ENCODE measurements around the gene RARA.

Gene RARA

DNA sequence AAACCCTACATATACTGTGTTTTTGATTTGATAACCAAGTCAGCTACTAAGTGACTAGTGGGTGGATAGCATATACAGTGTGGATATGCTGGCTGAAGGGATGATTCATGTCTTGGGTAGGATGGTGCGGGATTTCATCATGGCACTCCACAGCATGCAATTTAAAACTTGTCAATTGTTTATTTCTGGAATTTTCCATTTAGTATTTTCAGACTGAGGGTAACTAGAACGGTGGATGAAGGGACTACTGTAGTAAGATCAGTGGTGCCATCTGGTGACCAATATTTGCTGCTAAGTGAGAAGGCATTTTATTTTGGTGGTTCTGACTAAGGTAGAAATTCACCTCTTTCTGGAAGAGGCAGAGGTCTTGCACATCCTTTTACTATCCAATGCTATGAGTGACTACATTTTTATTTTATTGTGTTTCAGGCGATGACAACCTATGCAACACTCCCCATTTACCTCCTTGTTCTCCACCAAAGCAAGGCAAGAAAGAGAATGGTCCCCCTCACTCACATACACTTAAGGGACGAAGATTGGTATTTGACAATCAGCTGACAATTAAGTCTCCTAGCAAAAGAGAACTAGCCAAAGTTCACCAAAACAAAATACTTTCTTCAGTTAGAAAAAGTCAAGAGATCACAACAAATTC, 18.2 kb upstream of the RARA start:
- Histone ChIP-seq H3K27ac (ENCODE audit: extremely low read depth, low read depth, low read length) (no peak overlapping the region), H3K4me1 (ENCODE audit: control insufficient read depth, insufficient read depth, low read length) (peaks cover 3% of the 10 kb centered on the region), H3K9me3 (ENCODE audit: control insufficient read depth, insufficient read depth, low read depth, low read length) (no peaks in the 10 kb centered on the region), H3K4me3 (ENCODE audit: low read depth, low read length) (no peak overlapping the region), H3K36me3 (ENCODE audit: control insufficient read depth in 2 of 2, insufficient read depth in 1 of 2, low read length in 2 of 2) (peaks cover 55 to 65% of the 10 kb centered on the region in 2 experiments)
- CTCF ChIA-PET = interaction anchor here (0.6 to 7.0 kb wide), 24 partner anchors 9 to 278 kb away, joined by 3 to 65 read pairs (median 5); partner anchors contain the start of gene WIPF2
- POLR2A ChIA-PET = interaction anchor here (1.1 kb wide), 1 partner anchor 17 kb away, joined by 5 read pairs; no protein-coding TSS in a partner anchor
- TF ChIP-seq ZFHX2 (tag by site-specific recombination; conservative IDR thresholded peaks at IDR 0.05) (0 out of 2 replicates have a peak, but pooled peaks have one; percentile 27), ZNF133 (tag by site-specific recombination; IDR thresholded peaks at IDR 0.05) (no peak), ZNF274 (IDR thresholded peaks at IDR 0.05; ENCODE audit: low read length) (no peak), ZNF274 (tag by site-specific recombination; IDR thresholded peaks at IDR 0.05; ENCODE audit: borderline replicate concordance) (no peak), ZNF292 (tag by site-specific recombination; IDR thresholded peaks at IDR 0.05; ENCODE audit: borderline replicate concordance, low read depth) (no peak), ZNF529 (tag by site-specific recombination; IDR thresholded peaks at IDR 0.05; ENCODE audit: insufficient replicate concordance) (no peak), ZFP41 (tag by site-specific recombination; IDR thresholded peaks at IDR 0.05; ENCODE audit: borderline replicate concordance) (no peak), ZNF350 (tag by site-specific recombination; IDR thresholded peaks at IDR 0.05) (no peak), ZNF366 (tag by site-specific recombination; conservative IDR thresholded peaks at IDR 0.05) (peak; percentile 30; the same call in 1 of the 2 replicates), ZEB2 (tag by site-specific recombination; IDR thresholded peaks at IDR 0.05) (0 out of 2 replicates have a peak, but pooled peaks have one; percentile 16), ZNF654 (tag by site-specific recombination; IDR thresholded peaks at IDR 0.05; ENCODE audit: low read depth) (peak; percentile 74)
- TF ChIP-seq, protein P1, sequence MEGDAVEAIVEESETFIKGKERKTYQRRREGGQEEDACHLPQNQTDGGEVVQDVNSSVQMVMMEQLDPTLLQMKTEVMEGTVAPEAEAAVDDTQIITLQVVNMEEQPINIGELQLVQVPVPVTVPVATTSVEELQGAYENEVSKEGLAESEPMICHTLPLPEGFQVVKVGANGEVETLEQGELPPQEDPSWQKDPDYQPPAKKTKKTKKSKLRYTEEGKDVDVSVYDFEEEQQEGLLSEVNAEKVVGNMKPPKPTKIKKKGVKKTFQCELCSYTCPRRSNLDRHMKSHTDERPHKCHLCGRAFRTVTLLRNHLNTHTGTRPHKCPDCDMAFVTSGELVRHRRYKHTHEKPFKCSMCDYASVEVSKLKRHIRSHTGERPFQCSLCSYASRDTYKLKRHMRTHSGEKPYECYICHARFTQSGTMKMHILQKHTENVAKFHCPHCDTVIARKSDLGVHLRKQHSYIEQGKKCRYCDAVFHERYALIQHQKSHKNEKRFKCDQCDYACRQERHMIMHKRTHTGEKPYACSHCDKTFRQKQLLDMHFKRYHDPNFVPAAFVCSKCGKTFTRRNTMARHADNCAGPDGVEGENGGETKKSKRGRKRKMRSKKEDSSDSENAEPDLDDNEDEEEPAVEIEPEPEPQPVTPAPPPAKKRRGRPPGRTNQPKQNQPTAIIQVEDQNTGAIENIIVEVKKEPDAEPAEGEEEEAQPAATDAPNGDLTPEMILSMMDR (tag by site-specific recombination; IDR thresholded peaks at IDR 0.05) = peak; percentile 66
- TF ChIP-seq, protein P2, sequence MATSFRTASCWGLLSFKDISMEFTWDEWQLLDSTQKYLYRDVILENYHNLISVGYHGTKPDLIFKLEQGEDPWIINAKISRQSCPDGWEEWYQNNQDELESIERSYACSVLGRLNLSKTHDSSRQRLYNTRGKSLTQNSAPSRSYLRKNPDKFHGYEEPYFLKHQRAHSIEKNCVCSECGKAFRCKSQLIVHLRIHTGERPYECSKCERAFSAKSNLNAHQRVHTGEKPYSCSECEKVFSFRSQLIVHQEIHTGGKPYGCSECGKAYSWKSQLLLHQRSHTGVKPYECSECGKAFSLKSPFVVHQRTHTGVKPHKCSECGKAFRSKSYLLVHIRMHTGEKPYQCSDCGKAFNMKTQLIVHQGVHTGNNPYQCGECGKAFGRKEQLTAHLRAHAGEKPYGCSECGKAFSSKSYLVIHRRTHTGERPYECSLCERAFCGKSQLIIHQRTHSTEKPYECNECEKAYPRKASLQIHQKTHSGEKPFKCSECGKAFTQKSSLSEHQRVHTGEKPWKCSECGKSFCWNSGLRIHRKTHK (tag by site-specific recombination; IDR thresholded peaks at IDR 0.05) = no peak
- TF ChIP-seq, protein P3, sequence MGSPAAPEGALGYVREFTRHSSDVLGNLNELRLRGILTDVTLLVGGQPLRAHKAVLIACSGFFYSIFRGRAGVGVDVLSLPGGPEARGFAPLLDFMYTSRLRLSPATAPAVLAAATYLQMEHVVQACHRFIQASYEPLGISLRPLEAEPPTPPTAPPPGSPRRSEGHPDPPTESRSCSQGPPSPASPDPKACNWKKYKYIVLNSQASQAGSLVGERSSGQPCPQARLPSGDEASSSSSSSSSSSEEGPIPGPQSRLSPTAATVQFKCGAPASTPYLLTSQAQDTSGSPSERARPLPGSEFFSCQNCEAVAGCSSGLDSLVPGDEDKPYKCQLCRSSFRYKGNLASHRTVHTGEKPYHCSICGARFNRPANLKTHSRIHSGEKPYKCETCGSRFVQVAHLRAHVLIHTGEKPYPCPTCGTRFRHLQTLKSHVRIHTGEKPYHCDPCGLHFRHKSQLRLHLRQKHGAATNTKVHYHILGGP (tag by site-specific recombination; IDR thresholded peaks at IDR 0.05) = no peak
- TF ChIP-seq, protein P4, sequence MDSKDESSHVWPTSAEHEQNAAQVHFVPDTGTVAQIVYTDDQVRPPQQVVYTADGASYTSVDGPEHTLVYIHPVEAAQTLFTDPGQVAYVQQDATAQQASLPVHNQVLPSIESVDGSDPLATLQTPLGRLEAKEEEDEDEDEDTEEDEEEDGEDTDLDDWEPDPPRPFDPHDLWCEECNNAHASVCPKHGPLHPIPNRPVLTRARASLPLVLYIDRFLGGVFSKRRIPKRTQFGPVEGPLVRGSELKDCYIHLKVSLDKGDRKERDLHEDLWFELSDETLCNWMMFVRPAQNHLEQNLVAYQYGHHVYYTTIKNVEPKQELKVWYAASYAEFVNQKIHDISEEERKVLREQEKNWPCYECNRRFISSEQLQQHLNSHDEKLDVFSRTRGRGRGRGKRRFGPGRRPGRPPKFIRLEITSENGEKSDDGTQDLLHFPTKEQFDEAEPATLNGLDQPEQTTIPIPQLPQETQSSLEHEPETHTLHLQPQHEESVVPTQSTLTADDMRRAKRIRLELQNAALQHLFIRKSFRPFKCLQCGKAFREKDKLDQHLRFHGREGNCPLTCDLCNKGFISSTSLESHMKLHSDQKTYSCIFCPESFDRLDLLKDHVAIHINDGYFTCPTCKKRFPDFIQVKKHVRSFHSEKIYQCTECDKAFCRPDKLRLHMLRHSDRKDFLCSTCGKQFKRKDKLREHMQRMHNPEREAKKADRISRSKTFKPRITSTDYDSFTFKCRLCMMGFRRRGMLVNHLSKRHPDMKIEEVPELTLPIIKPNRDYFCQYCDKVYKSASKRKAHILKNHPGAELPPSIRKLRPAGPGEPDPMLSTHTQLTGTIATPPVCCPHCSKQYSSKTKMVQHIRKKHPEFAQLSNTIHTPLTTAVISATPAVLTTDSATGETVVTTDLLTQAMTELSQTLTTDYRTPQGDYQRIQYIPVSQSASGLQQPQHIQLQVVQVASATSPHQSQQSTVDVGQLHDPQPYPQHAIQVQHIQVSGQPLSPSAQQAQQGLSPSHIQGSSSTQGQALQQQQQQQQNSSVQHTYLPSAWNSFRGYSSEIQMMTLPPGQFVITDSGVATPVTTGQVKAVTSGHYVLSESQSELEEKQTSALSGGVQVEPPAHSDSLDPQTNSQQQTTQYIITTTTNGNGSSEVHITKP (tag by site-specific recombination; IDR thresholded peaks at IDR 0.05) = peak; percentile 58

DNA sequence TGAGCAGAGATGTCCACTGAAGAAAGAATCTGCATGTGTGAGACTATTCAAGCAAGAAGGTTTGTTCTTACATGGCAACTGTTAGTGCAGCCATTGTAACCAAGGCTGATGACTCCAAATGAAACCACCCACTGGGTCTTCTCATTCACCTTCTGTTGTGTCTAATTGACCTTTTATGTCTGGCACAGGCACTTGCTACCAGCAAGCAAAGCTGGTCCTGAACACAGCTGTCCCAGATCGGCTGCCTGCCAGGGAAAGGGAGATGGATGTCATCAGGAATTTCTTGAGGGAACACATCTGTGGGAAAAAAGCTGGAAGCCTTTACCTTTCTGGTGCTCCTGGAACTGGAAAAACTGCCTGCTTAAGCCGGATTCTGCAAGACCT, 17.7 kb upstream of the RARA start:
- CTCF ChIA-PET = interaction anchor here (0.7 to 7.0 kb wide), 16 partner anchors 8 to 210 kb away, joined by 3 to 65 read pairs (median 6); partner anchors contain the start of genes TNS4 and WIPF2
- Histone ChIP-seq H3K27ac (ENCODE audit: extremely low read depth, low read depth, low read length) (no peak overlapping the region), H3K4me3 (ENCODE audit: low read depth, low read length) (no peak overlapping the region), H3K36me3 (ENCODE audit: control insufficient read depth in 2 of 2, insufficient read depth in 1 of 2, low read length in 2 of 2) (peaks cover 59 to 70% of the 10 kb centered on the region in 2 experiments), H3K4me1 (ENCODE audit: control insufficient read depth, insufficient read depth, low read length) (peaks cover 3% of the 10 kb centered on the region), H3K9me3 (ENCODE audit: control insufficient read depth, insufficient read depth, low read depth, low read length) (no peaks in the 10 kb centered on the region)
- POLR2A ChIA-PET = no interaction called here
- TF ChIP-seq, protein P1 (tag by site-specific recombination; IDR thresholded peaks at IDR 0.05) = no peak
- TF ChIP-seq ZNF629 (tag by site-specific recombination; IDR thresholded peaks at IDR 0.05) = no peak
- no peak for TF ChIP-seq SP7 (tag by site-specific recombination; IDR thresholded peaks at IDR 0.05)
- no peak for TF ChIP-seq ZNF670 (tag by site-specific recombination; IDR thresholded peaks at IDR 0.05; ENCODE audit: low read depth)
- TF ChIP-seq ZNF701 (tag by site-specific recombination; IDR thresholded peaks at IDR 0.05) = no peak
- no peak for TF ChIP-seq ZNF529 (tag by site-specific recombination; IDR thresholded peaks at IDR 0.05; ENCODE audit: insufficient replicate concordance)
- no peak for TF ChIP-seq ZNF837 (tag by site-specific recombination; IDR thresholded peaks at IDR 0.05)
- TF ChIP-seq OVOL3 (tag by site-specific recombination; IDR thresholded peaks at IDR 0.05) = no peak
- TF ChIP-seq ZNF184 (tag by site-specific recombination; IDR thresholded peaks at IDR 0.05) = no peak
- no peak for TF ChIP-seq ZNF707 (tag by site-specific recombination; IDR thresholded peaks at IDR 0.05)
- no peak for TF ChIP-seq ZNF48 (tag by site-specific recombination; IDR thresholded peaks at IDR 0.05)
